Stimulated activated CD4-positive, alpha-beta T cell treated with anti-CD3 and anti-CD28 coated beads, Interleukin-1b, Interleukin-23, amount 100 ng/mL, for 24 hours (primary cell): Measurements from ENCODE around the gene ZFAND5.
A peak's percentile ranks its signal among the peaks of the same experiment; 100 is the strongest.

Experiments used
- DNase-seq, 4 experiments: peaks; one replicate each; pipeline ENCODE4 v3.0.0-alpha.2; 2020; ENCODE audit warnings: low read depth in 4 of 4, low spot score in 1 of 4

Gene ZFAND5

GRCh38 chr9:72363236-72363635 lies 1.8 kb downstream of the ZFAND5 start:
- no peak for DNase-seq

- DNase-seq: peak in 2 of 4 experiments; percentile 11
These were observed 2.3 kb downstream of the ZFAND5 start for GRCh38 chr9:72362680-72363139.

- DNase-seq: no peak
These were observed 2.9 kb downstream of the ZFAND5 start for GRCh38 chr9:72362118-72362531.

- no peak for DNase-seq
These were observed 3.8 kb downstream of the ZFAND5 start for GRCh38 chr9:72361217-72361616.

GRCh38 chr9:72360324-72360723 lies 4.7 kb downstream of the ZFAND5 start:
- DNase-seq: no peak

- DNase-seq: no peak
These were observed 8.9 kb downstream of the ZFAND5 start for GRCh38 chr9:72356041-72356582.

GRCh38 chr9:72355153-72355552 lies 9.9 kb downstream of the ZFAND5 start:
- no peak for DNase-seq

- no peak for DNase-seq
These were observed 10.3 kb downstream of the ZFAND5 start for GRCh38 chr9:72354704-72355103.

GRCh38 chr9:72353455-72354116 lies 11.4 kb downstream of the ZFAND5 start:
- DNase-seq: no peak

GRCh38 chr9:72352911-72353388 lies 12.1 kb downstream of the ZFAND5 start:
- no peak for DNase-seq

GRCh38 chr9:72351538-72352453 lies 13.2 kb downstream of the ZFAND5 start:
- no peak for DNase-seq

GRCh38 chr9:72349911-72350310 lies 15.1 kb downstream of the ZFAND5 start:
- DNase-seq: no peak

GRCh38 chr9:72349240-72349639 lies 15.8 kb downstream of the ZFAND5 start:
- no peak for DNase-seq

GRCh38 chr9:72346333-72346732 lies 18.7 kb downstream of the ZFAND5 start:
- no peak for DNase-seq

- DNase-seq: no peak
These were observed 26.4 kb downstream of the ZFAND5 start for GRCh38 chr9:72338631-72339030.

- no peak for DNase-seq
These were observed 27.7 kb downstream of the ZFAND5 start for GRCh38 chr9:72337286-72337685.

GRCh38 chr9:72334658-72335337 lies 30.2 kb downstream of the ZFAND5 start:
- DNase-seq: no peak

GRCh38 chr9:72333709-72334108 lies 31.3 kb downstream of the ZFAND5 start:
- no peak for DNase-seq

GRCh38 chr9:72333197-72333596 lies 31.8 kb downstream of the ZFAND5 start:
- DNase-seq: no peak

GRCh38 chr9:72332351-72332750 lies 32.7 kb downstream of the ZFAND5 start:
- DNase-seq: no peak

GRCh38 chr9:72327631-72328030 lies 37.4 kb downstream of the ZFAND5 start:
- no peak for DNase-seq
